Urinary bladder (tissue), 4 donors: ENCODE data around the gene TPRG1L. TPM values are rescaled to one million over a fixed set of nuclear protein-coding genes. Genes with fewer than 3 reads are reported as not detected.

Experiments
- DNase-seq: peaks from one replicate; pipeline ENCODE4 v3.0.0-alpha.2; 2015; ENCODE audit errors: extremely low spot score
- H3K27ac ChIP-seq: one replicate; pipeline ENCODE4 v1.5.1; 2013; ENCODE audit warnings: low read depth, mild to moderate bottlenecking, moderate library complexity
- H3K36me3 ChIP-seq: one replicate; pipeline ENCODE4 v1.6.1; 2013; ENCODE audit warnings: mild to moderate bottlenecking, moderate library complexity; ENCODE audit not compliant: insufficient read depth
- H3K4me1 ChIP-seq: one replicate; pipeline ENCODE4 v1.6.1; 2013; ENCODE audit warnings: mild to moderate bottlenecking, moderate library complexity; ENCODE audit not compliant: insufficient read depth
- H3K4me3 ChIP-seq: one replicate; pipeline ENCODE4 v1.5.1; 2013; ENCODE audit warnings: low read depth, low read length
- WGBS: extraction: QIAGEN DNeasy Blood & Tissue Kit; methylation state at CpG from one replicate; pipeline ENCODE4 v1.1.7; 2013; 5-methylcytosine and 5-hydroxymethylcytosine counted together
- polyA plus RNA-seq: library from polyadenylated mRNA; stranded (reverse); fragments of 200-250 nt; gene quantifications from one replicate; pipeline ENCODE4 v1.2.3, GENCODE V29; 2013
- total RNA-seq: library from RNA; depleted of rRNA; stranded (reverse); fragments of >200 nt; gene quantifications from one replicate; pipeline ENCODE4 v1.2.3, GENCODE V29; 2014
- donor health status: healthy with polysubstance abuse.
- donor health status: healthy.

TPRG1L gene
- total and polyA plus RNA-seq, 2 donors, result 22.9 to 60.8 TPM

GRCh38 chr1:3632716-3633343, 8.0 kb downstream of the TPRG1L start:
- H3K27ac ChIP-seq, result no peak overlapping the region
- DNase-seq, result no peak
- no peaks in the 10 kb centered on the region for H3K4me1 ChIP-seq
- 93% methylated on average over 26 of the region's 26 CpGs for WGBS
- no peak overlapping the region for H3K4me3 ChIP-seq
- H3K36me3 ChIP-seq, result peaks cover 2% of the 10 kb centered on the region

- no peak overlapping the region for H3K4me3 ChIP-seq
- WGBS, result 91% methylated on average over 28 of the region's 28 CpGs
- H3K4me1 ChIP-seq, result no peaks in the 10 kb centered on the region
- no peaks in the 10 kb centered on the region for H3K36me3 ChIP-seq
- H3K27ac ChIP-seq, result no peak overlapping the region
- no peak for DNase-seq
Measured at GRCh38 chr1:3633344-3634058, 8.7 kb downstream of the TPRG1L start.

GRCh38 chr1:3634059-3634800, 9.4 kb downstream of the TPRG1L start:
- no peak overlapping the region for H3K4me3 ChIP-seq
- H3K4me1 ChIP-seq, result no peaks in the 10 kb centered on the region
- WGBS, result 96% methylated on average over 22 of the region's 22 CpGs
- no peak overlapping the region for H3K27ac ChIP-seq
- no peaks in the 10 kb centered on the region for H3K36me3 ChIP-seq
- no peak for DNase-seq

GRCh38 chr1:3636080-3636479, 11.3 kb downstream of the TPRG1L start:
- H3K4me1 ChIP-seq, result no peaks in the 10 kb centered on the region
- no peak overlapping the region for H3K27ac ChIP-seq
- no peak for DNase-seq
- WGBS, result 95% methylated on average over 14 of the region's 14 CpGs
- no peaks in the 10 kb centered on the region for H3K36me3 ChIP-seq
- H3K4me3 ChIP-seq, result no peak overlapping the region

GRCh38 chr1:3636531-3636930, 11.7 kb downstream of the TPRG1L start:
- Histone ChIP-seq H3K4me1 (no peaks in the 10 kb centered on the region), H3K4me3 (no peak overlapping the region), H3K27ac (no peak overlapping the region), H3K36me3 (no peaks in the 10 kb centered on the region)
- no peak for DNase-seq
- 96% methylated on average over 11 of the region's 11 CpGs for WGBS

GRCh38 chr1:3638027-3638426, 13.2 kb downstream of the TPRG1L start:
- DNase-seq, result no peak
- WGBS, result 91% methylated on average over 12 of the region's 12 CpGs
- H3K4me1 ChIP-seq, result no peaks in the 10 kb centered on the region
- H3K27ac ChIP-seq, result no peak overlapping the region
- no peaks in the 10 kb centered on the region for H3K36me3 ChIP-seq
- H3K4me3 ChIP-seq, result no peak overlapping the region

GRCh38 chr1:3638676-3639075, 13.9 kb downstream of the TPRG1L start:
- Histone ChIP-seq H3K27ac (no peak overlapping the region), H3K4me1 (no peaks in the 10 kb centered on the region), H3K36me3 (no peaks in the 10 kb centered on the region), H3K4me3 (no peak overlapping the region)
- no peak for DNase-seq
- WGBS, result 93% methylated on average over 15 of the region's 15 CpGs

GRCh38 chr1:3639397-3639911, 14.6 kb downstream of the TPRG1L start:
- DNase-seq, result no peak
- Histone ChIP-seq H3K27ac (no peak overlapping the region), H3K4me3 (no peak overlapping the region), H3K36me3 (no peaks in the 10 kb centered on the region), H3K4me1 (no peaks in the 10 kb centered on the region)
- WGBS, result 95% methylated on average over 23 of the region's 23 CpGs

GRCh38 chr1:3640121-3640837, 15.5 kb downstream of the TPRG1L start:
- Histone ChIP-seq H3K27ac (no peak overlapping the region), H3K4me1 (no peaks in the 10 kb centered on the region), H3K36me3 (no peaks in the 10 kb centered on the region), H3K4me3 (no peak overlapping the region)
- 90% methylated on average over 36 of the region's 36 CpGs for WGBS
- DNase-seq, result no peak

GRCh38 chr1:3641046-3641760, 16.4 kb downstream of the TPRG1L start:
- H3K27ac ChIP-seq, result no peak overlapping the region
- no peak overlapping the region for H3K4me3 ChIP-seq
- no peaks in the 10 kb centered on the region for H3K4me1 ChIP-seq
- 94% methylated on average over 26 of the region's 26 CpGs for WGBS
- no peak for DNase-seq
- no peaks in the 10 kb centered on the region for H3K36me3 ChIP-seq

- Histone ChIP-seq H3K27ac (no peak overlapping the region), H3K4me3 (no peak overlapping the region), H3K4me1 (no peaks in the 10 kb centered on the region), H3K36me3 (no peaks in the 10 kb centered on the region)
- WGBS, result 96% methylated on average over 11 of the region's 11 CpGs
- DNase-seq, result no peak
Measured at GRCh38 chr1:3641816-3642215, 17.0 kb downstream of the TPRG1L start.

- DNase-seq, result no peak
- Histone ChIP-seq H3K36me3 (no peaks in the 10 kb centered on the region), H3K4me1 (no peaks in the 10 kb centered on the region), H3K27ac (no peak overlapping the region), H3K4me3 (no peak overlapping the region)
- WGBS, result 91% methylated on average over 43 of the region's 43 CpGs
Measured at GRCh38 chr1:3642919-3643675, 18.3 kb downstream of the TPRG1L start.
